Activated CD4-positive, alpha-beta T cell treated with anti-CD3 and anti-CD28 coated beads, Interleukin-2, amount 10 ng/mL, durations not matched to agents 24 days and 14 days (primary cell): ENCODE results near the gene MYCBPAP. TPM values are rescaled to one million over a fixed set of nuclear protein-coding genes. Genes with fewer than 3 reads are reported as not detected.

Source experiments
- DNase-seq: peaks from one replicate; pipeline ENCODE4 v3.0.0; 2022
- H3K27ac Mint-ChIP-seq: one replicate; pipeline ENCODE4 v1.8.0; 2022; ENCODE audit warnings: mild to moderate bottlenecking, mixed read lengths
- H3K27me3 Mint-ChIP-seq: one replicate; pipeline ENCODE4 v1.8.0; 2022; ENCODE audit warnings: mixed read lengths
- H3K36me3 Mint-ChIP-seq: one replicate; pipeline ENCODE4 v1.8.0; 2022; ENCODE audit warnings: low read depth, mild to moderate bottlenecking, mixed read lengths
- H3K4me1 Mint-ChIP-seq: one replicate; pipeline ENCODE4 v1.8.0; 2021; ENCODE audit warnings: mixed read lengths
- H3K4me3 Mint-ChIP-seq: one replicate; pipeline ENCODE4 v1.8.0; 2022; ENCODE audit warnings: mild to moderate bottlenecking, moderate library complexity, mixed read lengths
- H3K9me3 Mint-ChIP-seq: one replicate; pipeline ENCODE4 v1.8.0; 2021; ENCODE audit warnings: mixed read lengths
- intact Hi-C: fragments of 100-400 bp; cut with micrococcal nuclease; formaldehyde crosslinking; loops from one replicate; pipeline ENCODE4 v1.15.1; 2023
- total RNA-seq: library from RNA; stranded (reverse); gene quantifications from 2 replicates; pipeline ENCODE4 v1.2.3, GENCODE V29; 2022

MYCBPAP gene
- total RNA-seq, 1 donor from 2014 or later = 3.5 TPM

DNA sequence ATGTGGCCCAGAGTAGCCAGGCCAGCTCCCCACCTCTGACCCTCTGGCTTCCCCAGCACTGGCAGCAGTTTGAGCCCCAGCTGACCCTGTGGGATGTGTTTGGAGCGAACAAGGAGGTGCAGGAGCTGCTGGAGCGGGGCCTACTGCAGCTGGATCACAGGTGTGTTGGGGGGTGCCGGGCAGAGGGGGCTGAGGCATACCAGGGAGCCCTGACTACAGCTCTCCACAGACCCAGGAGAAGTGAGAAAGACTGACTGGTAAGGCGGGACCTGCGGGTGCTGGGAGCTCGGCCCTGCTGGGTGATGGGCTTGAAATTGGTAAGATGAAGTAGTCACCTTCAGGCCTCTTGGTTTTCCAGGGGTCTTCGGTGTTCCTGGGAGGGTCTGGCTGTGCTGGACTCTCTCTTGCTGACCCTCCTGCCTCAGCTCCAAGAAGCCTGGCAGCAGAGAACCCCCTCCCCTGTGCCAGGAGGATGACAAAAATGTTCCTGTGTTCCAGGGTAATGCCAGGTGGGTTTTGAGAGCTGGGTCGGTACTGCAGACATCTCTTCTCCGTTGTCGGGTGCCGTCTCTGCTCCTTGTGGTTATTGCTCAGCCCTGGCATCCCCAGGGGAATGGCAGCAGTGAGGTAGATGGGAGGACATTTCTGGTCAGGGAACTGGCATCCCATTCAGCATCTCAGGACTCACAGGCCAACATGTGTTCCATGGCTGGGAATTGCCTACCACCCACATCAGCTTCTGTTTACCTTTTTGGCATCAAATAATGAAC is 23.7 kb upstream of the MYCBPAP start:
- Mint-ChIP-seq H3K36me3 (peaks cover 26% of the 10 kb centered on the region), H3K27ac (no peak overlapping the region), H3K27me3 (no peaks in the 10 kb centered on the region), H3K4me3 (no peak overlapping the region), H3K4me1 (peaks cover 6% of the 10 kb centered on the region), H3K9me3 (no peaks in the 10 kb centered on the region)
- intact Hi-C loops = loop anchor here (5.0 kb wide), 1 partner anchor 213 kb away; no protein-coding TSS in a partner anchor
- no peak for DNase-seq

DNA sequence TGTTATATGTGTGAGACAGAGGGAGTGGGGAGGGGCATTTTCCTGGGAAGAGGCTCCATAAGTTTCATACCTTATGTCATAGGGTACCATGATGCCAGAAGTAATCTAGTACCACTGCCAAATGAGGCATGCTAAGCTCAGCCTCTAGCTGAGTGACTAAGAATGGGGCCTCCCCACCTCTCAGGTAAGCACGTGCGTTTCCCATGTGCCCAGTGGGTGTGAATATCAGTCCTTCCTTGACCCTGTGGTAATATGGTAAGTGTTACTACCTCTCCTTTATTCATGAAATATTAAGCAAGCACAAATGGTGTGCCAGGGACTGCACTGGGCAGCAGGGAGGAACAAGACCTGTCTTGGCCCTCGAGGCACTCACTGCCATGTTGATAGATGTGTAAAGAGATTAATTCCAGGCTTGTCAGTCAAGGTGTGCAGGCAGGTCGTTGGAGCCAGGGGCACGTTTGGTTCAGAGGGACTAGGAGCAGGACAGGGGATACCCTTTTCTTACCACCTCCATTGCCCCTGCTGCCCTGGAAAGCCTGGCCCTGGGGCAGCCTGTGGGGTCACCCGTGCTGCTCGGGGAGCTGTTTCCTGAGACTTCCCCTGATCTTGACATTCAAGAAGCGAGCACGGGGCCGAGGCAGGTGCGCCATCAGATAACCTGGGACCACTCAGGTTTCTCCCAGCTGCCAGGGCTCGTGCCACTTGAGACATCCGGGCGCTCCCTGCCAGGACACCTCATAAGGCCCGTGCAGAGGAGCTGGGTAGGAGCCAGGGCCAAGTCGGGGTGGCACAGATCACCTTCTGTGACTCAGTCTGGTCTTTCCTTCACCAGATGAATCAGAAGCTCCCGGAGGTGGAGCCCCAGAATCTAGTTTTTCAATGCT is 20.8 kb upstream of the MYCBPAP start:
- H3K9me3 Mint-ChIP-seq = no peaks in the 10 kb centered on the region
- intact Hi-C loops = no loop called here
- no peaks in the 10 kb centered on the region for H3K27me3 Mint-ChIP-seq
- H3K36me3 Mint-ChIP-seq = peaks cover 23% of the 10 kb centered on the region
- no peak overlapping the region for H3K4me3 Mint-ChIP-seq
- H3K27ac Mint-ChIP-seq = no peak overlapping the region
- no peak for DNase-seq
- H3K4me1 Mint-ChIP-seq = no peaks in the 10 kb centered on the region

GRCh38 chr17:50488880-50489279 is 19.4 kb upstream of the MYCBPAP start:
- H3K27ac Mint-ChIP-seq = no peak overlapping the region
- no peak overlapping the region for H3K4me3 Mint-ChIP-seq
- peaks cover 1% of the 10 kb centered on the region for H3K27me3 Mint-ChIP-seq
- intact Hi-C loops = no loop called here
- H3K4me1 Mint-ChIP-seq = no peaks in the 10 kb centered on the region
- no peaks in the 10 kb centered on the region for H3K9me3 Mint-ChIP-seq
- peaks cover 12% of the 10 kb centered on the region for H3K36me3 Mint-ChIP-seq
- no peak for DNase-seq

GRCh38 chr17:50491505-50491904 is 16.7 kb upstream of the MYCBPAP start:
- intact Hi-C loops = no loop called here
- no peak overlapping the region for H3K27ac Mint-ChIP-seq
- H3K9me3 Mint-ChIP-seq = no peaks in the 10 kb centered on the region
- no peak for DNase-seq
- H3K4me3 Mint-ChIP-seq = no peak overlapping the region
- H3K27me3 Mint-ChIP-seq = peaks cover 9% of the 10 kb centered on the region
- H3K36me3 Mint-ChIP-seq = no peaks in the 10 kb centered on the region
- H3K4me1 Mint-ChIP-seq = no peaks in the 10 kb centered on the region

GRCh38 chr17:50492214-50492613 is 16.0 kb upstream of the MYCBPAP start:
- Mint-ChIP-seq H3K4me3 (no peak overlapping the region), H3K9me3 (no peaks in the 10 kb centered on the region), H3K4me1 (no peaks in the 10 kb centered on the region), H3K36me3 (no peaks in the 10 kb centered on the region), H3K27me3 (peaks cover 9% of the 10 kb centered on the region), H3K27ac (no peak overlapping the region)
- DNase-seq = no peak
- intact Hi-C loops = no loop called here

DNA sequence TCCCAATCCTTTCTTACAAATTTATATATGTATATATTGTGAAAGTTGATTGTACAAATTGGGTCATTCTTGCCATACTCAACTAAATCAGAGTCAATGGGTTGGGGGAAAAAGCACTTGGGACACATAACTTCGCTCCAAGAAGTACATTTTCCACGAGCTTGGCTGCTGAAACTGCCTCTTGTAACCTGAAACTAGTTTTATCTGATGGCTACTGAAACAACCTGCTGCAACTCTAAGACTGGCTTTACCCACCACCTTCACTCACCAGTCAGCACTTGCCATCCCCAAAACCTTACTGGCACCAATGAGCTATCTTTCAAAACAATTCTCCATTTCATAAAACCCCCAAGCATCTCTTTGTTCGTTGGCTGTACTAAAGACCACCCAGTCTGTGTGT is 14.5 kb upstream of the MYCBPAP start:
- no peaks in the 10 kb centered on the region for H3K36me3 Mint-ChIP-seq
- no peak overlapping the region for H3K4me3 Mint-ChIP-seq
- H3K27ac Mint-ChIP-seq = no peak overlapping the region
- H3K27me3 Mint-ChIP-seq = peaks cover 12% of the 10 kb centered on the region
- H3K9me3 Mint-ChIP-seq = no peaks in the 10 kb centered on the region
- intact Hi-C loops = no loop called here
- no peak for DNase-seq
- H3K4me1 Mint-ChIP-seq = no peaks in the 10 kb centered on the region

- Mint-ChIP-seq H3K4me1 (no peaks in the 10 kb centered on the region), H3K27me3 (peaks cover 13% of the 10 kb centered on the region), H3K36me3 (no peaks in the 10 kb centered on the region), H3K27ac (peak overlapping the region; percentile 37), H3K9me3 (no peaks in the 10 kb centered on the region), H3K4me3 (no peak overlapping the region)
- intact Hi-C loops = no loop called here
- DNase-seq = no peak
Measured at GRCh38 chr17:50495217-50495823, 12.9 kb upstream of the MYCBPAP start.

- H3K36me3 Mint-ChIP-seq = no peaks in the 10 kb centered on the region
- intact Hi-C loops = no loop called here
- H3K9me3 Mint-ChIP-seq = no peaks in the 10 kb centered on the region
Measured at GRCh38 chr17:50495918-50496317, 12.3 kb upstream of the MYCBPAP start.

GRCh38 chr17:50498021-50498874 is 10.0 kb upstream of the MYCBPAP start:
- no peak for DNase-seq
- Mint-ChIP-seq H3K36me3 (no peaks in the 10 kb centered on the region), H3K27ac (no peak overlapping the region), H3K4me3 (no peak overlapping the region), H3K27me3 (peaks cover 15% of the 10 kb centered on the region), H3K9me3 (no peaks in the 10 kb centered on the region), H3K4me1 (no peaks in the 10 kb centered on the region)
- intact Hi-C loops = no loop called here

More at GRCh38 chr17:50495918-50496317, 12.3 kb upstream of the MYCBPAP start:
- Mint-ChIP-seq H3K4me1 (no peaks in the 10 kb centered on the region), H3K27me3 (peaks cover 13% of the 10 kb centered on the region), H3K27ac (no peak overlapping the region), H3K4me3 (no peak overlapping the region)
- DNase-seq = no peak

DNA sequence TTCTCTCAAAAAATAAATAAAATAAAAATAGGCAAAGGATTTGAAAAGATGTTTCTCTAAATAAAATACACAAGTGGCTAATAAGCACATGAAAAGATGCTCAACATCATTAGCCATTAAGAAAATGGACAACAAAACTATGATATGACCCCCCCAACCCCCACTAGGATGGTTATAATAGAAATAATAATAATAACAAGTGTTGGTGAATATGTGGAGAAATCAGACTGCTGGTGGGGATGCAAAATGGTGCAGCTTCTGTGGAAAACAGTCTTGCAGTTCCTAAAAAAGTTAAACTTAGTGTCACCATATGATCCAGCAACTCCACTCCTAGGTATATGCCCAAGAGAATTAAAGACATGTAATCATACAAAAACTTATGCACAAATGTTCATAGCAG is 9.0 kb upstream of the MYCBPAP start:
- Mint-ChIP-seq H3K4me3 (no peak overlapping the region), H3K27me3 (peaks cover 12% of the 10 kb centered on the region), H3K27ac (no peak overlapping the region), H3K36me3 (no peaks in the 10 kb centered on the region), H3K9me3 (no peaks in the 10 kb centered on the region), H3K4me1 (peaks cover 6% of the 10 kb centered on the region)
- intact Hi-C loops = no loop called here
- DNase-seq = no peak

GRCh38 chr17:50499721-50500120 is 8.5 kb upstream of the MYCBPAP start:
- Mint-ChIP-seq H3K27ac (no peak overlapping the region), H3K4me1 (peaks cover 10% of the 10 kb centered on the region), H3K27me3 (peaks cover 12% of the 10 kb centered on the region), H3K9me3 (no peaks in the 10 kb centered on the region), H3K4me3 (no peak overlapping the region), H3K36me3 (no peaks in the 10 kb centered on the region)
- intact Hi-C loops = no loop called here
- no peak for DNase-seq

DNA sequence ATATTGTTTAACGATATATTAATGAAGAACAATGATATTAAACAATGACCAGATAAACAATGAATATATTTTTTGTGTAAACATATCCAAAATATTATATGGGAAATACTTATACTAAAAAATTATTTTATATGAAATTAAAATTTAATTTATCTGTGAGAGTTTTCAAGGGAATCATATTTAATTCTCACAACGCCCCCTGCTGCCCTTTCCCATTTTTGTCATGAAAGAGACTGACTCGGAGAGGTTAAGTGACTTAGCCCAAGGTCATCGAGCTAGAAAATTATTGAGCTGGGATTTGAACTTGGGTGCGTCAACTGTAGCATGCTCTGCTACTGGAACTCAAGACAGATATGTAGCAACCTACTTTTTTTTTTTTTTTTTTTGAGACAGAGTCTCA is 7.2 kb upstream of the MYCBPAP start:
- peaks cover 21% of the 10 kb centered on the region for H3K4me1 Mint-ChIP-seq
- no peaks in the 10 kb centered on the region for H3K36me3 Mint-ChIP-seq

GRCh38 chr17:50502301-50502990 is 5.8 kb upstream of the MYCBPAP start:
- Mint-ChIP-seq H3K4me1 (peaks cover 21% of the 10 kb centered on the region), H3K4me3 (no peak overlapping the region), H3K9me3 (no peaks in the 10 kb centered on the region), H3K36me3 (no peaks in the 10 kb centered on the region), H3K27ac (no peak overlapping the region), H3K27me3 (peaks cover 6% of the 10 kb centered on the region)
- intact Hi-C loops = no loop called here
- no peak for DNase-seq

More for the DNA sequence above, 7.2 kb upstream of the MYCBPAP start:
- Mint-ChIP-seq H3K4me3 (no peak overlapping the region), H3K9me3 (no peaks in the 10 kb centered on the region), H3K27ac (no peak overlapping the region), H3K27me3 (peaks cover 6% of the 10 kb centered on the region)
- intact Hi-C loops = no loop called here
- peak; percentile 75 for DNase-seq
